Subcutaneous adipose tissue (tissue), 4 donors: ENCODE results near the gene ADD2. TPM values are rescaled to one million over a fixed set of nuclear protein-coding genes. Genes with fewer than 3 reads are reported as not detected.

Source experiments
- total RNA-seq, 4 donors: library from RNA; depleted of rRNA; stranded (reverse); fragments of >200 nt; gene quantifications; one replicate each; pipeline ENCODE4 v1.1.0, GENCODE V29; 2016
- TF ChIP-seq, protein P1 (sequence below): fragments of 450-650 bp; IDR thresholded peaks from one replicate; pipeline ENCODE4 v1.5.1; 2016; ENCODE audit warnings: low read depth, mild to moderate bottlenecking, control low read depth, antibody characterized with exemption, moderate library complexity

The ADD2 gene
- total RNA-seq, 4 donors from 2014 or later, result 0.75 to 2.9 (median 1.3) TPM

DNA sequence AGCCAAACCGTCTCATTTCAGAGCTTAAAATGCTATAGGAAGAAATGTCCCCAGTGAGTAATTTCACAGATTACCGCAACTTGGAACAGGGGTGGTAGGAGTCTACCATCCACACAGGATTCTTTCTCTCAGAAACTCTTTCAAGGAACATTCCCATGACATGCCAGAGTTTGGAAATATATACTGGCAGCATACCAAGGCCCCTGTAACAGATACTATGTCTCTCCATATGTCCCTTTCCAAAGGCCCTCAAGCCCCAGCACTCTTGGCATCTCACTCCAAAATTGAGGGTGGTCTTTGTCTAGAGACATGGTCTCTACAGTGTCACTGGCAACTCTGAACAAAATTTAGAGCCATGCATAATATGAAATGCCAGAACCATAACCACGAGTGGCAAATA is 11.5 kb upstream of the ADD2 start:
- TF ChIP-seq, protein P1, sequence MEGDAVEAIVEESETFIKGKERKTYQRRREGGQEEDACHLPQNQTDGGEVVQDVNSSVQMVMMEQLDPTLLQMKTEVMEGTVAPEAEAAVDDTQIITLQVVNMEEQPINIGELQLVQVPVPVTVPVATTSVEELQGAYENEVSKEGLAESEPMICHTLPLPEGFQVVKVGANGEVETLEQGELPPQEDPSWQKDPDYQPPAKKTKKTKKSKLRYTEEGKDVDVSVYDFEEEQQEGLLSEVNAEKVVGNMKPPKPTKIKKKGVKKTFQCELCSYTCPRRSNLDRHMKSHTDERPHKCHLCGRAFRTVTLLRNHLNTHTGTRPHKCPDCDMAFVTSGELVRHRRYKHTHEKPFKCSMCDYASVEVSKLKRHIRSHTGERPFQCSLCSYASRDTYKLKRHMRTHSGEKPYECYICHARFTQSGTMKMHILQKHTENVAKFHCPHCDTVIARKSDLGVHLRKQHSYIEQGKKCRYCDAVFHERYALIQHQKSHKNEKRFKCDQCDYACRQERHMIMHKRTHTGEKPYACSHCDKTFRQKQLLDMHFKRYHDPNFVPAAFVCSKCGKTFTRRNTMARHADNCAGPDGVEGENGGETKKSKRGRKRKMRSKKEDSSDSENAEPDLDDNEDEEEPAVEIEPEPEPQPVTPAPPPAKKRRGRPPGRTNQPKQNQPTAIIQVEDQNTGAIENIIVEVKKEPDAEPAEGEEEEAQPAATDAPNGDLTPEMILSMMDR, result no peak

DNA sequence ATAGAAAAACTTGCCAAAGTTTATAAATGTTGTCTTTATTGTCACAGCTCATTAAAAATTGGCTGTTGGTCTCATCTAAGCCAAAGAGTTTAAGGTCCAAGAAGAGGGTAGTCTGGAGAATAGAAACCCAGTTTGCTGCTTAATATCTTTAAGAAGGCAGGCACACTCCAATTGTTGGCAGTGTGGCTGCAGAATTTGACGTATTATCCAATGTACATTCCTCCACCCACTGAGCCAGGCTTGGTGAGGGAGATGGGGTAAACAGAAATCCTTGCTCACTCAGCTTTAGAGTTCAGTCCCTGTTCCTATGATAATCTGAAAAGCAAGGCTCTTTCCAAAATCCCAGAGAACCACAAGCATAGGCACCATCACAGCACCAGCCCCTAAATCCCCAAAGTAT is 10.7 kb upstream of the ADD2 start:
- TF ChIP-seq, protein P1, result no peak

DNA sequence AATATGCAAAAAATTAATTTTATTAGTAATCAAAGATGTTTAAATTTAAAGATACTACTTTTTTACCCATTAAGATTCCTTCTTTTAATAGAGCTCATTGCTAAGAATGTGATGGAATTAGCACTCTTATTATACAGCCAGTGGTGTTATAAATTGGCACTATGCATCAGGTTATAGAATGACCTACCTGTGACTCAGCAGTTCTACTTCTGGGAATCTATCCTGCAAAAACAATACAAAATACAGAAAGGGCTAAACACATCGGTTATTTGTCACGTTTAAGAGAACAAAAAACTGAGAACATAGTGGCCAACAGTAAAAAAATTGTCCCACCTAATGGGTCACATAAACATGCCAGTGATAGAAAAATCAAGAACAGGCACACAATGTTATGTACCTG is 9.4 kb upstream of the ADD2 start:
- TF ChIP-seq, protein P1, result no peak

DNA sequence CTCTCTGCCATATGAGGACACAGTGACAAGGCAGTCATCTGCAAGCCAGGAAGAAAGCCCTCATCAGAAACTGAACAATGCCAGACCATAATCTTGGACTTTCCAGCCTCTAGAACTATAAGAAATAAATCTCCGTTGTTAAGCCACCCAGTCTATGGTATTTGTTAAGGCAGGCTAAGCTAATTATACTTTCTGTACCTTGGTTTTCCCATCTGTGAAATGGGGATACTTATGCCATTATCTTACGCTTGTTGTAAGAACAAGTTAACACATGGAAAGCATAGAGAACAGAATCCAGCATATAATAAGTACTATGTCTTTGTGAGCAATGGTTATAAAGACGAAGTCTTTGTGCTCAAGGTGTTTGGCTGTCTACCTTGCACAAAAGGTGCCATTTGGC is 8.3 kb upstream of the ADD2 start:
- TF ChIP-seq, protein P1, result no peak

DNA sequence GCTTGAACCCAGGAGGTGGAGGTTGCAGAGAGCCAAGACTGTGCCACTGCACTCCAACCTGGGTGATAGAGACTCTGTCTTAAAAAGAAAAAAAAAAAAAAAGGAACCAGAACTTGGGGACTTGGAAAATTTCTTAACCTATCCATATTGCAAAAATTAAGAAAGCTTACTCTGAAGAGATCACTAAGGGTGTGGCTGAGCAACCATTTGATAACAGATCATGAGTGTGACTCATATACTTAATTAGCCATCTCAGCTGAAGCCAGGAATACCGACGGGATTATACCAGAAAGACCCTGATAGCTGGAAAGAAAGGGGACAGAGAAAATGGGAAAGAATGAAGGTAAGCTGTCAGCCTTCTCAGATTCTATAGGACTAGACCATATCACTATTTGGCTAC is 7.1 kb upstream of the ADD2 start:
- TF ChIP-seq, protein P1, result no peak

DNA sequence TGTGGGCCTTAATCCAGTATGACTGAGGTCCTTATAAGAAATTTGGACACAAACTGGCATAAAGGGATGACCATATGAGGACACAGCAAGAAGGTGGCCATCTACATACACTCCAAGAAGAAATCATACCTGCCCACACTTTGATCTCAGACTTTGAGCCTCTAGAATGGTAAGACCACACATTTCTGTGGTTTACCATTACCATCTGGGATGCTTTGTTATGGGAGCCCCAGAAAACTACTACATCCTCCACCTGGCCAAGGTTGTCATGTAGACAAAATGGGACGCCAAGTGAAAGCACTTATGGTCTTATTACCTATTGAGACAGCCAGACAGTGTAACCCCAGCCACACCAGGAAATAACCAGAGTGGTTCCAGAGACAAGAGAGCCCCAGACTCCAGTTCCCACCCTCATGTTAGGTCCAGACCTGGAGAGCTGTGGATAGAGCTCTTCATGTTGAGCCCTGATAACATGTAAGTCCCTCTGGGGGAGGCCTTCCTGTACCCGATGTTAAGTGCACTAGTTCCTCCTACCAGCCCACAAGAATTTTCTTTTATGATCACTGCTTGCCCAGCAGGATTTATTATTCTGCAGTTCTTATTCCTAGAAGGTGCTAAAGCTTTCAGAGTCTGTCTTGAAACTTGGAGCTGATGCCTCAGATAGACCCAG is 4.6 kb upstream of the ADD2 start:
- TF ChIP-seq, protein P1, result no peak

DNA sequence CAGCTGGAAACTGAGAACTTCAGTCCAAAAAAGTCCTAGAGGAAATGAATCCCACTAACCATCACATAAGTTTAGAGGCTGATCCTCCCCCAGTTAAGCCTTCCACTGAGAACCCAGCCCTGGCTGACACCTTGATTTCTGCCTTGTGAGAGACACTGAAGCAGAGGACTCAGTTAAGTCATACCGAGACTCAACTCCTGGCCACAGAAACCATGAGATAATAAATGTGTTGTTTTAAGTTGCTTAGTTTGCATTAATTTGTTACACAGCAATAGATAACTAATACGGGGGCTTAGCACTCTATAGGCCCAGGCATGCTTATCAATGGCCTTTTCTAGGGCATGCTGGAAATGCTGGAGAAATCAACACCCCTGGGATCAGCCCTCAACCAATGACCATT is 3.4 kb upstream of the ADD2 start:
- TF ChIP-seq, protein P1, result no peak
